Epithelial cell of esophagus (primary cell): ENCODE results near the gene RNF123.

Experiments
- DNase-seq: peaks from one replicate; pipeline ENCODE4 v3.0.0; 2010; ENCODE audit warnings: low read depth
- H3K4me3 ChIP-seq: 2 replicates; pipeline ENCODE4 v1.5.1; 2011; ENCODE audit warnings: mild to moderate bottlenecking, low read length, control low read depth
- TF ChIP-seq, protein P1 (sequence below): IDR thresholded peaks from 2 replicates; pipeline ENCODE4 v1.5.1; 2011; ENCODE audit warnings: low read depth, mild to moderate bottlenecking, low read length, control low read depth, inconsistent platforms; ENCODE audit not compliant: insufficient read depth; ENCODE audit errors: missing control alignments

The RNF123 gene

DNA sequence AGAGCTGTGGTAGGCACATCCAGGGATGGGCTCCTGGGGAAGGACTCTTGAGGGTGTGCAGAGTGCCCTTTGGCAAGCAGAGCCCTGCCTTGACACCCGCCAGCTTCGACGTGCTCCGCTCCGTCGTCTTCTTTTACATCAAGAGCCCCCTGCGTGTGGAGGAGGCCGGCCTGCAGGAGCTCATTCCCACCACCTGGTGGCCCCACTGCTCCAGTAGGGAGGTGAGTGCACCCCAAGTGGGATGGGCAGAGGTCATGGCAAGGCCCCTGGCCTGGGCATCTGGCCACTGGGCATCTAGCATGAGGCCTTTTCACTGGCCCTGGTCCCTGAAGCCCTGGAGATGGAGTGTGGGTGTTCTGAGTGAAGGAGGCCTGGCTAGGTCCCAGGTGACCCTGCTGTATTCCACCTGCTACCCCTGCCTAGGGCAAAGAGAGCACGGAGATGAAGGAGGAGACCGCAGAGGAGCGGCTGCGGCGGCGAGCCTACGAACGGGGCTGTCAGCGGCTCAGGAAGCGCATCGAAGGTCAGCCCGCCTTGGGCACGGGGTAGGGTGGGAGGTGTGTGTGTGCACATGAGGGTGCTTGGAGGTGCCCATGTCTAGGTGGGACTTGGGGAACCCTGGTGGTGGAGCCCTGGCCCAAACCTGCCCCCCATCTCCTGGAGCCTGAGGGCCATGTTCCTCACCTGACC lies 12.2 kb downstream of the RNF123 start:
- DNase-seq: peak; percentile 21
- H3K4me3 ChIP-seq: no peak overlapping the region
- TF ChIP-seq, protein P1, sequence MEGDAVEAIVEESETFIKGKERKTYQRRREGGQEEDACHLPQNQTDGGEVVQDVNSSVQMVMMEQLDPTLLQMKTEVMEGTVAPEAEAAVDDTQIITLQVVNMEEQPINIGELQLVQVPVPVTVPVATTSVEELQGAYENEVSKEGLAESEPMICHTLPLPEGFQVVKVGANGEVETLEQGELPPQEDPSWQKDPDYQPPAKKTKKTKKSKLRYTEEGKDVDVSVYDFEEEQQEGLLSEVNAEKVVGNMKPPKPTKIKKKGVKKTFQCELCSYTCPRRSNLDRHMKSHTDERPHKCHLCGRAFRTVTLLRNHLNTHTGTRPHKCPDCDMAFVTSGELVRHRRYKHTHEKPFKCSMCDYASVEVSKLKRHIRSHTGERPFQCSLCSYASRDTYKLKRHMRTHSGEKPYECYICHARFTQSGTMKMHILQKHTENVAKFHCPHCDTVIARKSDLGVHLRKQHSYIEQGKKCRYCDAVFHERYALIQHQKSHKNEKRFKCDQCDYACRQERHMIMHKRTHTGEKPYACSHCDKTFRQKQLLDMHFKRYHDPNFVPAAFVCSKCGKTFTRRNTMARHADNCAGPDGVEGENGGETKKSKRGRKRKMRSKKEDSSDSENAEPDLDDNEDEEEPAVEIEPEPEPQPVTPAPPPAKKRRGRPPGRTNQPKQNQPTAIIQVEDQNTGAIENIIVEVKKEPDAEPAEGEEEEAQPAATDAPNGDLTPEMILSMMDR: peak; percentile 53

DNA sequence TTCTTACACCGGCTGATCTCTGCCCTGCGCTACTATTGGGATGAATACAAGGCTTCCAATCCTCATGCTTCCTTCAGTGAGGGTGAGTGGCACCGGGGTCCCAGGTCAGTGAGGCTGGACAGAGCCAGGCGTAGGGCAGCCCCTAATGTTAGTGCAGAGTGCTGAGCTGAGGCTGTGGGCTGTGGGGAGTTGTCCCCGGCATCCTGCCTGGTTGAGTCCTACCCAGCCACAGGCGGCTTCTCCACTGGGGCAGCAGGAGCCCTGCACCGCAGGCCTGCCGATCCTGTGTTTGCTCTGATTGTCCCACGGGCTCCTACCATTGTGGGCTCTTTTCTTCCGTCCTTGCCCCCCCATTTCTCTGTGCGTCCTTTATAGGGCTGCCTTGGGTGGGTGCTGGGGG lies 13.3 kb downstream of the RNF123 start:
- TF ChIP-seq, protein P1: no peak
- no peak overlapping the region for H3K4me3 ChIP-seq
- DNase-seq: no peak

DNA sequence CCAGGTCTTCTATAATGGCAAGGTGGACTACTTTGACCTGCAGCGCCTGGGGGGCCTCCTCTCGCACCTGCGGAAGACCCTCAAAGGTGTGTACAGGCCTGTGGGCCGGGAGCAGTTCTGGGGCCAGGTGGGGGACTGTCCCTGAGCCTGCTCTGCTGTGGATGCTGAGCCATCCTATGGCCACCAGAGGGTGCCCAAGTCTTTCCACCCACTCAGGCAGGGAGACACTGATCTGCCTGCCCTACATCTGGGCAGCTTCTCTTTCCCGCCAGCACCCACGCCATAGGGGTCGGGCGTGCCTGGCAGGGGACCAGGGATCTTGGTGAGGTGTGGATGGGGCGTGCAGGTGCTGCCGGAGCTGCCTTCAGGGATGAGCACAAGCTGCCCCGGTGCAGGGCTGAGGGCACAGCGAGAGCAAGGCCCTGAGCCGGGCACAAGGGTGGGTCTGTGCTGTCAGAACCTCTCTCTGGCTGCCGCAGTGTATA lies 14.1 kb downstream of the RNF123 start:
- no peak overlapping the region for H3K4me3 ChIP-seq
- TF ChIP-seq, protein P1: peak; percentile 91

DNA sequence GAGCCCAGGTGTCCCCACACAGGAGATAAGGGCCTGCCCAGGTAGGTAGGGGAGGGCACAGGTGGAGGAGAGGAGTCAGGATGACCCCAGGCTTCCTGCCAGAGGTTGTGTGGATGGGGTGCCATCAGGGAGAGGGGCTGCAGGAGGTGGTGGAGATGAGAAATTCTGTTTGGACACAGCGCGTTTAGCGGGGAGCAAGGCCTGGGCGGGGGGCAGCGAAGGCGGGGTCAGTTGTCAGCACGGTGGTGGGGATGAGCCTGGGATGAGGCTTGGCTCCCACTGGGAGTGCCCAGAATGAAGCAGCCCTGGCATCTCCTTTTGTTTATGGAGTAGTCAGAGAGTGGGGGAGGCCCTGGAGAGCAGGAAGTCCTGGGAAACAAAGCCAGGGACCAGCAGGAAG lies 14.6 kb downstream of the RNF123 start:
- TF ChIP-seq, protein P1: no peak
- DNase-seq: no peak
- no peak overlapping the region for H3K4me3 ChIP-seq

More for the DNA sequence above, 14.1 kb downstream of the RNF123 start:
- peak; percentile 73 for DNase-seq

DNA sequence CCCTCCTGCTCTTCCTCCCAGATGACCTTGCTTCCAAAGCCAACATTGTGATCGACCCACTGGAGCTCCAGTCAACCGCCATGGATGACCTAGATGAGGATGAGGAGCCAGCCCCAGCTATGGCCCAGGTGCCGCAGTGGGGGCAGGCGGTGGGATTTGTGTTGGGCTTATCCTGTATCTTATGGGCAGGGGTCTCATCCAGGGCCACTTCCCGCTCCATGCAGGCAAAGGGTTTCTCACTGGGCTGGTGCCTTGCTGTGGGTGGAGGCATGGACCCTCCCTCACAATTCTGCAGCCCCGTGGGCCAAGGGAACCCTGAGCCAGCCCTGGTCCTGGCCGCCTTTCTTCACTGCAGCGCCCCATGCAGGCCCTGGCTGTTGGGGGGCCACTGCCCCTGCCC lies 15.3 kb downstream of the RNF123 start:
- TF ChIP-seq, protein P1: no peak
- no peak for DNase-seq
- no peak overlapping the region for H3K4me3 ChIP-seq

DNA sequence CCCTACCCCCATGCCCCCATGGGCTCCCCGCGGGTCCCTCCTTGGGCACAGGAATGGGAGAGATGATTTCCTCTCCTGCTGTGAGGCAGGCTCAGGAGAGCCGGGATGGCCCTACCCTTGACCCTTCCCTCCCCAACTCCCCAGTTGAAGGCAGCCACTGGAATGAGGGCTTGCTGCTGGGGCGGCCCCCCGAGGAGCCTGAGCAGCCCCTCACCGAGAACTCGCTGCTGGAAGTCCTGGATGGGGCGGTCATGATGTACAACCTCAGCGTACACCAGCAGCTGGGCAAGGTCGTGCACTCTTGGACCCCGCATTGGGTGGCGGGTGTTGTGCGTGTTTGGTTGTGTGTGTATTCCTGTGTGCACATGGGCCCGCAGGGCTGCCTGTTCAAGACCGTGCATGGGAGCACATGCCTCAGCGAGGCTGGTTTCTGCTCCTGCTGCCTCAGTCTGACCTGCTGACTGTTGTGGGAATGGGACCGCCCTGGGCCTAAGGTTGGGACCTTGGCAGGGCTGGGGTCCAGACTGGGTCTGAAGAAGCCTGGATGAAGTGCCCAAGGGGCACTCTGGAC lies 16.1 kb downstream of the RNF123 start:
- DNase-seq: no peak
- H3K4me3 ChIP-seq: no peak overlapping the region
- TF ChIP-seq, protein P1: no peak
